Immature natural killer cell (primary cell): ENCODE results near the gene PELI1. TPM values are rescaled to one million over a fixed set of nuclear protein-coding genes. Genes with fewer than 3 reads are reported as not detected.

Experiments
- DNase-seq, 3 donors: peaks; one replicate each; pipeline ENCODE4 v3.0.0; 2022; ENCODE audit warnings: mixed read lengths in 1 of 3
- H3K27ac Mint-ChIP-seq, 6 donors: one replicate each; pipeline ENCODE4 v1.8.0; 2020; ENCODE audit warnings: mixed read lengths in 6 of 6, mild to moderate bottlenecking in 5 of 6, inconsistent platforms in 4 of 6, moderate library complexity in 3 of 6
- H3K27me3 Mint-ChIP-seq, 3 donors: one replicate each; pipeline ENCODE4 v1.8.0; 2020 to 2021; ENCODE audit warnings: low read depth in 3 of 3, mild to moderate bottlenecking in 3 of 3, mixed read lengths in 3 of 3, moderate library complexity in 3 of 3, inconsistent platforms in 1 of 3
- H3K36me3 Mint-ChIP-seq, 3 donors: one replicate each; pipeline ENCODE4 v1.8.0; 2020; ENCODE audit warnings: mixed read lengths in 3 of 3, inconsistent platforms in 2 of 3, mild to moderate bottlenecking in 2 of 3
- H3K4me1 Mint-ChIP-seq, 2 donors: one replicate each; pipeline ENCODE4 v1.8.0; 2020; ENCODE audit warnings: inconsistent platforms in 2 of 2, mild to moderate bottlenecking in 2 of 2, mixed read lengths in 2 of 2, moderate library complexity in 1 of 2
- H3K4me3 Mint-ChIP-seq, 5 donors: one replicate each; pipeline ENCODE4 v1.8.0; 2020; ENCODE audit warnings: mild to moderate bottlenecking in 5 of 5, mixed read lengths in 5 of 5, inconsistent platforms in 3 of 5, moderate library complexity in 3 of 5
- H3K9me3 Mint-ChIP-seq, 6 donors: one replicate each; pipeline ENCODE4 v1.8.0; 2020; ENCODE audit warnings: mild to moderate bottlenecking in 6 of 6, mixed read lengths in 6 of 6, inconsistent platforms in 4 of 6, moderate library complexity in 3 of 6
- polyA plus RNA-seq, 3 donors: library from polyadenylated mRNA; unstranded; fragments of 300-500 nt; fragmentation: Illumina TruSeq; gene quantifications; one replicate each; pipeline ENCODE4 v1.2.3, GENCODE V29; 2021

PELI1 gene
- polyA plus RNA-seq, 3 donors from 2014 or later = 2.7 to 4.8 (median 4.1) TPM

GRCh38 chr2:64049633-64050220 is 94.5 kb downstream of the PELI1 start:
- Mint-ChIP-seq H3K4me1 (peaks cover 4 to 8% of the 10 kb centered on the region in 2 donors), H3K27me3 (peaks cover 0 to 2% (median 2%) of the 10 kb centered on the region in 3 donors), H3K9me3 (no peaks in the 10 kb centered on the region), H3K36me3 (no peaks in the 10 kb centered on the region), H3K4me3 (no peak overlapping the region), H3K27ac (peak overlapping the region in 2 of 6 donors; percentile 2 to 17)
- DNase-seq = peak; percentile 51 to 65 (median 53)

- no peak overlapping the region for H3K27ac Mint-ChIP-seq
- H3K27me3 Mint-ChIP-seq = peaks cover 0 to 2% (median 2%) of the 10 kb centered on the region in 3 donors
- no peaks in the 10 kb centered on the region for H3K9me3 Mint-ChIP-seq
Observed at GRCh38 chr2:64045938-64046337, 98.3 kb downstream of the PELI1 start.

More at GRCh38 chr2:64045938-64046337, 98.3 kb downstream of the PELI1 start:
- Mint-ChIP-seq H3K4me3 (no peak overlapping the region), H3K36me3 (no peaks in the 10 kb centered on the region), H3K4me1 (peaks cover 4 to 8% of the 10 kb centered on the region in 2 donors)
- DNase-seq = no peak

Other genes with a start within 250 kb of the PELI1 start
- 1 to 10 TPM; 2.3 to 8.1 (median 5.8) TPM for gene VPS54, start 125.0 kb downstream of the PELI1 start, polyA plus RNA-seq